AG09319 (cell line): ENCODE results near the gene ARHGEF10L.

Experiments used
- DNase-seq: peaks from one replicate; pipeline ENCODE4 v3.0.0-alpha.2; 2010; ENCODE audit warnings: low read depth; ENCODE audit errors: extremely low read depth
- TF ChIP-seq, protein P1 (sequence below): IDR thresholded peaks from 2 replicates; pipeline ENCODE4 v1.5.1; 2011; ENCODE audit warnings: low read depth, mild to moderate bottlenecking, inconsistent platforms, low read length, moderate library complexity

ARHGEF10L gene

DNA sequence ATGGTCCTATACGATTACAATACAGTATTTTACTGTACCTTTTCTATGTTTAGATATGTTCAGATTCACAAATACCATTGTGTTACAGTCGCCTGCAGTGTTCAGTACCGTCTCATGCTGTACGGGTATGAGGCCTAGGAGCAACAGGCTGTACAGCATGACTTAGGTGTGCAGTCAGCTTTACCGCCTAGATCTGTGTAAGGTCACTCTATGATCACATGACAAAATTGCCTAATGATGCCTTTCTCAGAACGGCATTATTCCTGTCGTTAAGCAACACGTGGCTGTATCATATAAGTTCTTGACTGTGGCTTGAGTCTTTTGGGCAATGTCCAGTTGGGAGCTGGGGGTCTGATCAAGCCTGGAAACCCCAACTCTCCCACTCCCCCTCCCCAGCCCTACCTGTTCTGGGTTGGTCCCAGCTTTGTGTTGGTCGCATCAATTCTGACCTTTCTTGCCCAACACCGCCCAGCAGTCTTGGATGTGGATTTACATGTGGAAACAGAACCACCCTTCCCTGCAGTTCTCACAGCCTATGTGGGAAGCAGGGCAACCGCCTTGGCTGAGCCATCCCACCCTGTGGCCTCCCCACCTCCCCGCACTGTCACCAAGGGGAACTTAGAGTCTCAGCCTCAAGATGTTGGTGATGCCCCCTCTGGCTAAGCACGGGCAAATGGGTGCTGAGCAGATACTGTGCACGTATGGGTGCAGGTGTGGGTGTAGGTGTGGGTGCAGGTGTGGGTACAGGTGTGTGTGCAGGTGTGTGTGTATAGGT is 135.4 kb downstream of the ARHGEF10L start:
- no peak for DNase-seq

DNA sequence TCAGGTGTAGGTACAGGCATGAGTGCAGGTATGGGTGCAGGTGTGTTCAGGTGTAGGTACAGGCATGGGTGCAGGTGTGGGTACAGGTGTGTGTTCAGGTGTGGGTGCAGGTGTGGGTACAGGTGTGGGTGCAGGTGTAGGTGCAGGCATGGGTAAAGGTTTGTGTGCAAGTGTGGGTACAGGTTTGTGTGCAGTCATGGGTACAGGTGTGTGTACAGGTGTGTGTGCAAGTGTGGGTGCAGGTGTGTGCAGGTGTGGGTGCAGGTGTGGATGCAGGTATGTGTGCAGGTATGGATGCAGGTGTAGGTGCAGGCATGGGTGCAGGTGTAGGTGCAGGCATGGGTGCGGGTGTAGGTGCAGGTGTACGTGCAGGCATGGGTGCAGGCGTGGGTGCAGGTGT is 136.2 kb downstream of the ARHGEF10L start:
- DNase-seq, result no peak
- TF ChIP-seq, protein P1, sequence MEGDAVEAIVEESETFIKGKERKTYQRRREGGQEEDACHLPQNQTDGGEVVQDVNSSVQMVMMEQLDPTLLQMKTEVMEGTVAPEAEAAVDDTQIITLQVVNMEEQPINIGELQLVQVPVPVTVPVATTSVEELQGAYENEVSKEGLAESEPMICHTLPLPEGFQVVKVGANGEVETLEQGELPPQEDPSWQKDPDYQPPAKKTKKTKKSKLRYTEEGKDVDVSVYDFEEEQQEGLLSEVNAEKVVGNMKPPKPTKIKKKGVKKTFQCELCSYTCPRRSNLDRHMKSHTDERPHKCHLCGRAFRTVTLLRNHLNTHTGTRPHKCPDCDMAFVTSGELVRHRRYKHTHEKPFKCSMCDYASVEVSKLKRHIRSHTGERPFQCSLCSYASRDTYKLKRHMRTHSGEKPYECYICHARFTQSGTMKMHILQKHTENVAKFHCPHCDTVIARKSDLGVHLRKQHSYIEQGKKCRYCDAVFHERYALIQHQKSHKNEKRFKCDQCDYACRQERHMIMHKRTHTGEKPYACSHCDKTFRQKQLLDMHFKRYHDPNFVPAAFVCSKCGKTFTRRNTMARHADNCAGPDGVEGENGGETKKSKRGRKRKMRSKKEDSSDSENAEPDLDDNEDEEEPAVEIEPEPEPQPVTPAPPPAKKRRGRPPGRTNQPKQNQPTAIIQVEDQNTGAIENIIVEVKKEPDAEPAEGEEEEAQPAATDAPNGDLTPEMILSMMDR, result no peak

More for the DNA sequence above, 135.4 kb downstream of the ARHGEF10L start:
- TF ChIP-seq, protein P1, result no peak

DNA sequence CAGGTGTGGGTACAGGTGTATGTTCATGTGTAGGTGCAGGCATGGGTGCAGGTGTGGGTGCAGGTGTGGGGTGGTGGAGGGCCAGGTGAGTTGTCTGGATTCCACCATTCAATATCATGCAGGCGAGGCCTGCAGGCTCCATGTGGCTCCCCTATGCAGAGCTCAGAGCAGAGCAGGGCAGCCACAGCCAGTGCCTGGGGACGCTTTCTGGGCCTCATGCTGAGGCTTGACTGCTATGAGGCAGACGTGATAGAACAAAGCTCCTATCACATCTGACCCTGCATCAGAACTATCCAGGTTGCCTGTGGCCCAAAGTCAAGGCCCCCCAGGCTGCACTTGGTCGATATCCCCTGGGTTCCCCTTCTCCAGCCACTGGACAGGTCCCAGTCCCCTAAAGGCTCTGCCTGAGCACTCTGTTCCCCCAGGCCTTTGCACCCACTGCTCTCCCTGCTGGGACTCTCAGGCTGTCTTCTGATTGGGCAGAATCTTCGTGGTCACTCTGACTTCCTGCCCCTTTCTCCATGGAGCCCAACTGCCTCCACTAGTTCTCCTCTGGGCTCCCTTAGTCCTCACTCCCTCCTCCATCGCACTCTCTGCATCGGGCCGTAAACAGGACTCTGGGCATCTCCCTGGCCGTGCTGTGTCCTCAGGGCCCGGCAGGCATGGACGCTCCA is 137.0 kb downstream of the ARHGEF10L start:
- no peak for DNase-seq
- TF ChIP-seq, protein P1, result no peak

DNA sequence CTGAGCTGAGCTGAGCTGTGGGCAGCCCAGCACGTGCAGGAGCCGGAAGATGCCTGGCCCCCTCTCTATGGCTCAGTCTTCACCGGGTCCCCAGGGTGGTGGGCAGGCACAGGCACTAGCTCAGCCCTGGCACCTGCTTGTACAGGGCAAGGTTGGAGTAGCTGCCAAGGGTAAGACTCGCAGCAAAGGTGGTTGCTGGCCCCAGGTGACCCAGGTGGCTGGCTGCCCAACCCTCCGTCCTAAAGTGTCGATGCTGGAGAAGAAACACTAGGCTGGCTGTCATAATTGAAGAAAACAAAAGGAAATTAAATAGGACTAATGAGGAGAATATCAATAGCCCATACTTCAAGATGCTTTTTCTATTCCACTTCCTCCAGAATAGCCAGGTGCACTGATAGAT is 138.5 kb downstream of the ARHGEF10L start:
- TF ChIP-seq, protein P1, result no peak
- DNase-seq, result no peak

DNA sequence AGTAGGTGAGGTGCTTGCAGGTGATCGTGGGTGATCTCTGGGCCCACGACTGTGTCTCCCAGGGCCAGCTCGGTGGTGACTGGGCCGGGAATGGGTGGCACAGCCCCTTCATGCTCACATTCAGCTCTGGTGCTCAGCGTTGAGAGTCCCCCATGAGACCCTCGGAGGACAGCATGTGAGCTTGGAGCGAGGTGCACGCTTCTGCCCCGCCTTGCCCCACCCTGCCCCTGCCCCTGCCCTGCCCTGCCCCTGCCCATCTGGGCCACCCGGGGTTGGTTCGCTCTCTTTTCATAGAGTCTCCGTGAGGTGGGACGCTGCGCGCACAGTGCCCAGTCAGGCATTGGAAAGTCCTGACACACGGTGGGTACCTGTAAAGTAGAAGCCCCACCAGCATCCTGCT is 140.4 kb downstream of the ARHGEF10L start:
- DNase-seq, result no peak
- TF ChIP-seq, protein P1, result no peak

DNA sequence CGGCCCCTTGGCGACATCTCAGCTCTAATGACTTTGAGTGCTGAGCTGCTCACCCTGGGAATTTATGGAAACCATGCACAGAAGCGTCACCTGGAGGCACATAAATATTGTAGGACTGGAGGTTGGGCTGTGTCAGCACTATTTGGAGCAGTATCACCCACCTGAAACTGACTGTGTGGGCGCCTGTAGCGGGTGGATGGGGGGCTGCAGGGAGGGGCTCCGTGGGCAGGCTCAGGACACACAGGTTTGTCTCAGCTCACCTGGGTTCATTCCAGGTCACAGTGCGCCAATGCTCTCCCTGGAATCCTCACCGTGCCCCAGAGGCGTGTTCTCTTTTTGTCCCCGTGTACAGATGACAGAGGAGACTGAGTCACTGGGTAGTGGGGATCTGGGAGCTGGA is 140.8 kb downstream of the ARHGEF10L start:
- no peak for DNase-seq
- TF ChIP-seq, protein P1, result no peak

DNA sequence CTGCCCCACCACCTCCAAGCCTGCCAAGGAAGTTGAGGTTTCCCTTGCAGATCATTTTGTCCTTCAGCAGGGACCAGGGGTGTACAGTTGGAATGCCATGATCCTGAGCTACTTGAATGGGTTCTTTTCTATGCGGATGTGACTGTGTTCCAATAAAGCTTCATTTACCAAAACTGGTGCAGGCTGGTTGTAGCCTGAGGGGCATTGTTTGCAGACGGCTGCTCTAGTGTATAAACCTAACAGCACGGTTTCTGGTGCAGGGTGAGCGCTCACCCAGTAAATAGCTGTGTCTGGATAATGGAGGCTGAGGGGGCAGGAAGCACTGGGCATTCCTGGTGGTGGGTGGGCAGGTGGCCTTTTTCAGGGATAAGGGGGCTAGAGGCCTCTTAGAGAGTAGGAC is 142.9 kb downstream of the ARHGEF10L start:
- no peak for DNase-seq
- TF ChIP-seq, protein P1, result no peak
